ENCODE data around the gene PRKCH.
"Not testable (repeated sequence)": the region's sequence is repeated elsewhere in the genome, so short reads cannot be mapped to it uniquely, and the experiment has no call there.

PRKCH gene

DNA sequence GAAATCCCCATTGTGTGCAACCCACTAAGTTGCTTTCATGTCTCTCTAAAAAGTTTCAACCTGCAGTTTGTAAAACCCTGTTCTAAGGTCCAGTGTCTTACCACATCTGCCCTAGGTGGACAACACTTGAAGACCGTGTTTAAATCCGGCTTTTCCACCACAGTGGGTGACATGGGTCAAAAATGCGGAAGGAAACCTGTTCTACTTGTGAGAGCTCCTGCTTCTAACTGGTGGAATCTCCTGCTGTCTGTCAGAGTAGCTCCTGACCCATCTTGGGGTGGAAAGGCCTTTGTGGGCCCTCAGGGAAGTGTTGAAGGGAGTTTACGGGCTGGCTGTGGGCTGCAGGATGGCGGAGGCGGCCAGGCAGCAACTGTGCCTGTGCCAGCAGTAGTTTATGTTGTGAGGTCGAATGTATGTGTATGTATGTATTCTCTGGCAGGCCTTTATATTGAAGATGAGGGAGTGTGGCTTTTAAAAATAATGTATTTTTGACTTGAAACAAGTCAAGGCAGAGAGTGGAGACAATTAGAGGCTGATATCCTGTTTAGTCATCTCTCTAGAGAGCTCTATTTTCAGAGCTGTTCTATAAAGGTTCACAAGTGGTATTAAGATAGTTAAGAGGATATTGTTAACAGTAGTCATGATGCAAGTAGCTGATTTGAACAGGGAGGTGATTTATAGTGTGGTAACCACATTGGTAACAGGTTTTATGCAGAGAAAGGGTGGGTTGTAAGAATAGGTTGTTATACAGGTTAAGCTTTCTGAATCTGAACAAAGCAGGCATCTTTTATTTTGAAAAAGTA lies 67.0 kb downstream of the PRKCH start:
- DNase-seq (ENCODE audit: low read depth in 2 of 2, low spot score in 1 of 2): no peak

DNA sequence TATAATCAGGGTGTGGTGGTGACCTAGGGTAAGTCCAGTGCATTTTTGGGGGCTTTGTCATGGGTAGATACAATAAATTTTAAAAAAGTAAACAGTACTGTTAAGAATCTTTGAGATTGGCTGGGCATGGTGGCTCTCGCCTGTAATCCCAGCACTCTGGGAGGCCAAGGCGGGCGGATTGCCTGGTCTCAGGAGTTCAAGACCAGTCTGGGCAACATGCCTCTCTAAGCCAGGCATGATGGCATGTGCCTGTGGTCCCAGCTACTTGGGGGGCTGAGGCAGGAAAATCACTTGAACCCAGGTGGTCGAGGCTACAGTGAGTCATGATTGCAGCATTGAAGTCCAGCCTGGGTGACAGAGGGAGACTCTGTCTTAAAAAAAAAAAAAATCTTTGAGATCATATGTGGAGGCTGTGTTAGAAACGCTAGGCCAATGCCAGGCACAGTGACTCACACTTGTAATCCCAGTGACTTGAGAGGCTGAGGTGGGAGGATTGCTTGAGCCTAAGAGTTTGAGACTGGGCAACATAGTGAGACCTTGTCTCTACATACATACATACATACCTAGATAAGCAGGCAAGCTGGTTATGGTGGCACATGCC lies 67.7 kb downstream of the PRKCH start:
- DNase-seq (ENCODE audit: low read depth in 2 of 2, low spot score in 1 of 2): no peak

DNA sequence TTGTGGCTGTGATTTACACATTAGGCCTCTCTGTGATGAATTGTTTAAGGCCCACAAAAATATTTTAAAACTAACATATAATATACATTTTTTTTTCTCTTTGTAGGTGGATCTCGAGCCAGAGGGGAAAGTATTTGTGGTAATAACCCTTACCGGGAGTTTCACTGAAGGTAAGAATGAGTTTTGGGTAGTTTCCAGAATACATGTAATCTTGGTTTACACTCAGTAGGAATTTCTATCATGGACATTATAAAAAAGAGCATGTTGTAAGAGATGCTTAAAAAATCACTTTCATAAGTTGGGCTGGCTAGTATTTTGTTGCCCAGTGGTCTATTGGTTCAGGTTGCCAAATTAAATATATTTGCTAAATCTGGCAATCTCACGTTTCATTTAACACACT lies 69.7 kb downstream of the PRKCH start:
- no peak for DNase-seq (ENCODE audit: low read depth in 2 of 2, low spot score in 1 of 2)

DNA sequence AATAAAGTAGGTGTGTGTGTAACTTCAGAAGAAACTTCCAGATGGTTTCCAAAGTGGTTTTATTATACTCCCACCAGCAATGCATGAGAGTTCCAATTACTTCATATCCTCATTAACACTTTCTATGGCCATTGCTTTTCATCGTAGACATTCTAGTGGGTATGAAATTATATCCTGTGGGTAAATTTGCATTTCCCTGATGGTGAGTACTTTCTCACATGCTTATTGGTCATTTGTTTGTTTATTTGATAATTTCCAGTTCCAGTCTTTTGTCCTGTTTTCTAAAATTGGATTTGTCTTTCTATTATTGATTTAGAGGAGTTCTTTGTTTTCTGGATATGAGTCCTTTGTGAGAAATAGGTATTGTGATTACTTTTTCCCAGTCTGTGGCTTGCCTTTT lies 70.9 kb downstream of the PRKCH start:
- DNase-seq (ENCODE audit: low read depth in 2 of 2, low spot score in 1 of 2): no peak

DNA sequence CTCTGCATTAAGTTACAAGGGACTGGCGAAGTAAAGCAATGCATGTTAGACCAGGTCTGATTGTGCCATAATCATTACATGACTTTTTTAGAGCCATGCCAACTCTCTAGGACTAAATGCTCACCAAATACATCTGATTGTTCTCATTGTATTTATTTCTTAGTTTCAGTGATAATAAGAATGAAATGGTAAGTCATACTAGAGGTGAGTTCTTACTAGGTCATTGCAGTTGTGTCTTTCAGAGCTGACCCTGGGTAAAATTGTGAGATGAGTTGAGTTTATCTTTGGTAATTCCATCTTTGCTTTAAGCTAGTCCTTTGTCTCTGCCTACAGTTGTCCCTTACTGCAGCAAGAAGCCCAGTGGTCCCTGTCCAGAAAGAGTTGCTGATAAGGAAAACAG lies 73.2 kb downstream of the PRKCH start:
- no peak for DNase-seq (ENCODE audit: low read depth in 2 of 2, low spot score in 1 of 2)

DNA sequence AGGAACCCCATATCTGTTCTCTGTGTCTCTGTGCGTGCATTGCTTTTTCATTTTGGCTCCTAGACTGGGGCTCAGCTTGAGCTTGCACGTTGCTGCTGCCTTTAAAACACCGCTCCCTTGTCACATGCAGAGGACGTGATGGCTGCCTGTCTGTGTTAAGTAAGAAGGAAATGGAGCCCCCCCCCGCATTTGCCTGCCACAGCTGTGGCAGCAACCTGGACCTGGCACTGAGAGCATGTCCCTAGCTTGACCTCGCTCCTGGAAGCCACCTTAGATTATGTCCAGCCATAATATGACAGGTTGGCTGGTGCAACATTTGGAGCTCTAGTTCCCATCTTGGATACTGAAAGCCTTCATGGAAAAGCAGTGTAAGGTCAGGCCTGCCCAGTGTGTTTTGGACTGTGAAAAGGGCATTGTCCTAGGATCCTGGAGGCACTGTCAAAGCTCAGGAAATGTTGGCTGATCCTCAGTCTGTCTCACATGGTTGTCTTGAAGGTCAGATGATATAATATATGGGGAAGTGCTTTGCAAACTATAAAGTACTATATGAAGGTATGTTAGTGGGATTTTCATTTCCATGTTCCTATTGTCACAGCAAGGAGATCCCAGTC lies 73.8 kb downstream of the PRKCH start:
- no peak for DNase-seq (ENCODE audit: low read depth in 2 of 2, low spot score in 1 of 2)

DNA sequence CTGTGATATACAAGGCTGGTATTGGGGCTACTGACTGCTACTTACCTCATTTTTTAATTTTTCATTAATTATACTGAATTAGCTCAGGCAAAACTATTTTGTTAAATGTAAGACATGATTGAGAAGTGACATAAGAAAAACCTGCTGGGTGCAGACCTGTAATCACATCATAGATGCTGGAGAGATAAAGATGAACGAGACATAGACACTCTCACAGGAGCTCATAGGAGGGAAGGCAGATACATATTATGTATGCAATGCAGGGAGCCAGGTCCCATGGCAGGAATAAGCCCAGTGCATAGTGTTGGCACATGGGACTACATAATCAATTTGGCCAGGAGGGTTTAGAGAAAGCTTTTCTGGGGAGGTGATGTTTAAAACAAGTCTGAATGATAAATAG lies 74.9 kb downstream of the PRKCH start:
- no peak for DNase-seq (ENCODE audit: low read depth in 2 of 2, low spot score in 1 of 2)

DNA sequence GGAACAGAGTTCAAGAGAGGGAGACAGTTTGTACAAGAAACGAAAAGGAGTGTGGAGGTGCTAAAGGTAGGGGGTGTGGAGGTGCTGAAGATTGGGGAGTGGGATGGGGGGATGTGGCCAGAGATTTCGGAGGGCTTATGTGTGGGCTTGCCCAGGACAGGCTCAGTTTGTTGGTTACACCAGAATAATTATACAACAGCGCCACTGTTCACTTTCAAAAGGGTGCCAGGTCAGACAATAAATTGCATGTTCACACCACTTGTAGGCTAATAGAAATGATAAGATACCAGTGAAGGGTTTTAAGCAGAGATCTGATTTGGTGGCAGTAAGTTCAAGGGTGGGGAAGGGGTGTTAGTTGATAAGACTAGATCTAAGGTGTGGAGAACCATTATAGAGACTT lies 75.3 kb downstream of the PRKCH start:
- DNase-seq (ENCODE audit: low read depth in 2 of 2, low spot score in 1 of 2): no peak

DNA sequence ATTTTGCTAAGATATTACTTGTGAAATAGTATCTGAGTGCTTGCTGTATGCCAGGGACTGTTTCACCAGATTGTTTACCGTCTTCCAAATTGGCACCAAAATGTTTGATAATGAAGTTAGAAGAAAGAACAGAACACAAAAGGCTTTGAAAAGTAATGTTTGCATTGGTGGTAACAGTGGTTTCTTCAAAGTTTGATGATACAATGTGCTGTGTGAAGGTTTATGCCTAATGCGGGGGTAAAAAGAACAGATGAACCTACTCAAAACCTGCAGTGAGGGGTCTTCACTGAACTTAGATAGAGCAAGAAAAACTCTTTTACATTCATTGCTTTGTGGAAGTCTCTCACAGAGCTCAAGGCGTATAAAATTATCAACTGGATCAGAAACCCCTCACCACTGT lies 76.2 kb downstream of the PRKCH start:
- DNase-seq (ENCODE audit: low read depth in 2 of 2, low spot score in 1 of 2): no peak

DNA sequence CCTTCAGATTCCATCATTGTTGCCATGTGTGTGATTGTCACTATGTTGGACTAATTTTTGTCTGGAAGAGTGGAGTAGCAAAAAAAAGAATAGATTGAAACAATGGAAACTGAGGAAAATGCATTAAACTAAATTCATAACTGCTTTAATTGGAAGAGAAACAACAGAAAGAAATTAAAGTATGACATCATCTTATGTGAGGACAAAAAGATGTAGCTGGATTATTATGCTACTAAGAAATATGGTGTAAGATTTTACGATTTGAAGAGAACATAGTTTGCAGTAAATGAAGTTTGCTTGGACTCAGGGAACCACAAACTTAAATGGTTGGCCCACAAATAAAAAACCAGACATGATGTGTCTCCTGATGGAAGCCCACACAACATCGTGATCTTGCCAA lies 76.8 kb downstream of the PRKCH start:
- DNase-seq (ENCODE audit: low read depth in 2 of 2, low spot score in 1 of 2): no peak

DNA sequence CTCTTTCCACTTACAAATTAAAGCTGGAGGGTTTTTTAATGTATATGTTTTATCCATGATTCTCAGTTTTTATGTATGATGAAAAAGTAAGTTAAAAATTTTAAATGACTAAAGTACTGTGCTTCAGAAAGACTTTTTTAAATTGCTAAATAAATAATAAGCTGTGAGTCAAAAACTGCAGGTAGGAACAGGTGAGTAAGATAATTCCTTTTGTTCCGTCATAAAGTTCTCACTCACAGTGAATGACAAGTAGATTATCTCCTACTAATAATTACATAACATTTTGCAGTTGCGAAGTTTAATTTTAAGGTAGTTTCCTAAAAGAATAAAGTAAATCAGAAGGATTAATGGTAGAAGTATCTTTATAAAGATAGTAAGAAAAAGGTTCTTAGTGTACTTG lies 78.0 kb downstream of the PRKCH start:
- DNase-seq (ENCODE audit: low read depth in 2 of 2, low spot score in 1 of 2): no peak

DNA sequence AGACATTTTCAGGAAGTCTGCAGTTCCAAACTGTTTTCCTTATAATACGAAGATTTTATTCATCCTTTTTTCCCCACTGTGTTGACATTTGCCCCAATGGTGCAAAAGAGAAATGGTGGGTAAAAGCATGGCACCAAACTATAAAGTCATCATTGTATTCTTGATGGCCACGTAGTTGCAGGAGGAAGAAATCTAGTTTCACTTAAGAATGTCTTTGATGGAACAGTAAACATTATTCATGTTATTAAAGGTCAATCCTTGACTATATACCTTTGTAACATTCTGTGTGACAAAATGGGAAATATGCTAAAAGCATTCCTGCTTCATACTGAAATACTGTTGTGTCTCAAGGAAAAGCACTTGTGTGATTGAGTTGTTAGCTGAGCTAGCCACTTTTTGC lies 80.1 kb downstream of the PRKCH start:
- no peak for DNase-seq (ENCODE audit: low read depth in 2 of 2, low spot score in 1 of 2)

DNA sequence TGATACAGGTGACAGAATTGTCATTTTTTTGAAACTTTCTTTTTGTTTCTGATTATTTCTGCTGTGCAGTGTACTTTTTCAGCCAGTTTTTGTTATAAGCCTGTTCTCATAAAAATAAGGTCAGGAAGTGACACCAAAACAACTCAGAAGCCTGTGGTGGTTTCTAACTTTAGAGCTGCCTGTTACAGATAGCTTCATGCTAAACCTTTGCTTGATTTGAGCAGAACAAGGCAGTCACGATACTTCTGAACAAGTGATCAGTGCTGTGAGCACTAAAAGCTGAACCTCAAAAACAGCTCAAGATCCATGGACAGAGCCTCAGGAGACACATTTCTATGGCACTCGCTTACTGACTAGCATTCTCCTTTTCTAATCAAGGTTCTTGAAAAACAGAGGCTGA lies 82.0 kb downstream of the PRKCH start:
- DNase-seq (ENCODE audit: low read depth in 2 of 2, low spot score in 1 of 2): no peak

DNA sequence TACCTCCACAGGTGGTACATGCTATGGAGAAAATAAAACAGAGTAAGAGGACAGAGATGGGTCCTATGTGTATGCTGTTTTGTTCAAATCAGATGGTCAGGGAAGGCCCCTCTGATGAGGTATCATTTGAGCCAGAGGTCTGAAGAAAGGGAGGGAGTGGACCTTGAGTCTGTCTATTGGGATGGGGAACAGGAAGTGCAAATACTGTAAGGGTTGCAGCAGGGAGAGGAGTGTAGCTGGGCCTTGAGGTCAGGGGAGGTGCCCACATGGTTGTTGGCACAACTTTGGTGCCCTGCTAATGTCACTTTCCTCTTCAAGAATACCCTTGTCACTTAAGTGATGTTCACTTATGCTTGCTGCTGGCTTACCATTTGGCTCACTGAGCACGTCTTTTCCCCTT lies 83.3 kb downstream of the PRKCH start:
- no peak for DNase-seq (ENCODE audit: low read depth in 2 of 2, low spot score in 1 of 2)

DNA sequence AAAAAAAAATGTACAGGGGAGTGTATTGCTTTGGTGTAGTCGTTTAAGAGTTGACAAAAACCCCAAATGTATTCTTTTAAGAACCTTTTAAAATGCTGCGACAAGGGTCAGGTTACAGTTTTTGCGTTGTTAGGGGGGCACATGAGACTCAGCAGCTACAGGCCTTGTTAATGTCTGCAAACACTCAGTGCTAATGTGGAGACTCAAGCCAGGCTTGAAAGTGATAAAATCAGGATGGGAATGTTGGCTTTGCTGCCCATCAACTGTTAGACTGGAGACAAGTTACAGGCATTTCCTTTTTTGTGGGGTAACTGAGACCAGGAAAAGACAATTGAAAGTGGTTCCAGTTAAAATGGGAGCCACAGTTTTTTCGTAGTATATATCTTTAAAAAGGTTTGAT lies 84.8 kb downstream of the PRKCH start:
- DNase-seq (ENCODE audit: low read depth in 2 of 2, low spot score in 1 of 2): no peak

DNA sequence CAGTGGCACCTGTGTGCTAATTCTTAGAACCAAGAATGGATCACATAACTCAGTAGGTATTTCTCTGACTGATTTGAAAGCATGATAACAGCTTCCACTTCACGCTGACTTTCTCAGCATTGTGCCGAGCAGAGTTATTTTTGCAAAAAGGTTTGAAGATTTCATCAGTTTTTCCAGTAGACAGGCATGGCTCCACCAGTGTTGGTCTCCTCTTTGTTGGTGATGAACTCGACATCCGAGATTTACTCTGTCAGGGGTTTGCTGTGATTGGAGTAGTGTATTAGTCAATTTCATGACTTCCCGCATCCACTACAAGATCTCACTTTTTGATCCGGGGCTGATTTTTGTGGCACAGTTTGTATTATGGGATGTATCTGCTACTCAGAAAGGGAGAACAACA lies 85.3 kb downstream of the PRKCH start:
- DNase-seq (ENCODE audit: low read depth in 2 of 2, low spot score in 1 of 2): no peak

DNA sequence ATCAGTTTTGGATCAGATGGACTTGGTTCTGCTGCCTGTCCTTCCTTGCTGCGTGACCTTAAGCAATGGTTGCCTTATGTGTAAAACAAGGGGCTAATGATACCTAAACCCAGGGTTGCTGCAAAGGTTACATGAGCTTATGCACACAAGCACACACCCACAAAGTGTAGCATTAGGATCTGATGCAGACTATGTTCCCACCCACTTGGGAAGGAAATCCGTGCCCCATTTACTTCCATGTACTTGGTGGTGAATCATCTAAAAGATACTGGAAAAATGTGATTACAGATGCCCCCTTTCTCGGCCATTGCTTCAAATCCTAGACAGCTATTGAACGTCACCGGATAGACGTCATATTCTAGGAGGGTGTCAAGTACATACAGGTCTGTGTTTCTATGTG lies 87.1 kb downstream of the PRKCH start:
- DNase-seq (ENCODE audit: low read depth in 2 of 2, low spot score in 1 of 2): no peak

DNA sequence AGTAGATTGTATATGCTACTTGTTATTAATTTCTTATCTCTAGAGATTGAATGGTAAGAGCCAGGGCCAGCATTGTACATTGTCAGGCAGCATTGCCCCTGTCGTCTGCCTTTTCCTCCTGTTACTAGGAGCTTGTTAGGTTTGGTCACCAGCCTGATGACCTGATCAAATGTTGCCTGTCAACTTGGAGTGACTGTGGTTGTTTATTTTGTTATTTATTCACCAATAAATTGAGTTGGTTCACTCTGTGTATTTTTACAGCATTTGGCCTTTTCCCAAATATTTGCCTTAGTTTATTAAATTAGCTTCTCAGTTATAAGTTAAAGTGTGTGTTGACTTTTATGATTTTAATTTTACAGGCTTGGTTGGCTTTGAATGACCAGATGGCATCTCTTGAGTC lies 88.4 kb downstream of the PRKCH start:
- no peak for DNase-seq (ENCODE audit: low read depth in 2 of 2, low spot score in 1 of 2)

DNA sequence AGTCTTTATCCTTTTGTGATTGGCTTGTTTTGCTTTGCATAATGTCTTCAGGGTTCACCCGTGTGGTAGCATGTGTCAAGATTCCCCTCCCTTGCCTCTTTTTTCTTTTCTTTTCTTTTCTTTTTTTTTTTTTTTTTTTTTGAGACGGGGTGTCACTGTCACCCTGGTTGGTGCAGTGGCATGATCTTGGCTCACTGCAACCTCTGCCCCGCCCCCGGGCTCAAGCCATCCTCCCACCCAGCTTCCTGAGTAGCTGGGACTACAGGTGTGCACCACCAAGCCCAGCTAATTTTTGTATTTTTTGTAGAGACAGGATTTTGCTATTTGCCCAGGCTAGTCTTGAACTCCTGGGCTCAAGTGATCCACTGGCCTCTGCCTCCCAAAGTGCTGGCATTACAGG lies 94.6 kb downstream of the PRKCH start:
- DNase-seq (ENCODE audit: low read depth in 2 of 2, low spot score in 1 of 2): not testable (repeated sequence)

DNA sequence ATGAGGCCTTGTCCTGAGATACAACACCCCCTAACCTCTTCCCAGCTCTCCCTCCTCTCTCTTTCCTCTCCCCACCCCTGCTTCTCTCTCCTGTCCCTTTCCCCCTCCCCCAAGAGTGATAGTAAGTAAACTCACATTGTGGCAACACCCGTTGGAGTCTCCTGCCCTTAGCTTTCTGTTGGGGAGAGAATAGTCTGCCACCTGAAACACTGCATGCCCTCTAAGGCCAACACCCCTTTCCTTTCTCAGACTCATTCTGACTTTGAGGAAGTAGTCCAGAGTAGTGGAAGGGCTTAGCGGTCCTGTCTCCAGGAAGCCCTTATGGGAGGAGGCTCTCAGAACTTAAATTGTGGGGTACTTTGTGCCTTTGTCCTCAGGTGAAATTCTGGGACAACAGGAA lies 95.2 kb downstream of the PRKCH start:
- no peak for DNase-seq (ENCODE audit: low read depth in 2 of 2, low spot score in 1 of 2)

DNA sequence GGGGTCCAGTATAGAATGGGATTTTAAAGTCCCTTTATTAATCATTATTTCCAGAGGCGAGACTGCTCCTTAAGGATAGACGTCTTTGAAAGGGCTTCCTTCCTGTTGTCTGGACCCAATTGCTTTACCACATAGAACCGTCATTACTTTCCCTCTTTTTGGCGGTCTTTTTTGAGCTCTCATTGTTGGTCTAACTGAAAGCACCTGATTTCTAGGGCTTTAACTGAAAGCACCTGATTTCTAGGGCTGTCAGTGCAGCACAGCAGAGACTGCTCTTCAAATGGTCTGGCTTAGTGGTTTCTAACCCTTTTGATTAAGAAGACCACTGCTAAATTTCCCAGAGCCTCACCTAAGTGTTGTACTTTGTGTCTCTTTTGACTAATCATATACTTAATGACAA lies 95.8 kb downstream of the PRKCH start:
- no peak for DNase-seq (ENCODE audit: low read depth in 2 of 2, low spot score in 1 of 2)

DNA sequence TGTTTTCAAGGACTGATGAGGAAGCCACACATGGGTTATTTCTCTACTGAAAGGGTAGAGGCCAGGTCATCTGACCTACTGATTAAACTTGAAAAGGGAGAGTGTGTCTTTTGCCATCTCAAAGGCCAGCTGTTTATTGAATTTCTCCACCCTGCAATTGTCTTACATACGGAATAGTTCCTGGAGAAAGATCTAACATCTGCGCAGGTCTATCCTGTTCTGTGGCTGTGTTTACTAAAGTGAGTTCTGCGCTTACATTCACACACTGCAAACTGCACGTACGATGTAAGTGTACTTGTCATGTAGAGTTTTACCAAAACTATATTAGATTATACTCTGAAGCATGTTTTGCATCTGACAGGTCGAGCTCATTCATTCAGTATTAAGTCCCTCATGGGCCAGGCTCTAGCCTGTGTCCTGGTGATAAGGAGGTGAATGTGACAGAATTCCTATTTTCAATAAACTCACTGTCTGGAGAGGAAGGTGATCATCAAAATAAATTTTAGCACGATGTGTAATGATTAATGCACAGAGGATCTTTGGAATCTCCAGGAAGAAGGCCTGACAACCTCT lies 96.6 kb downstream of the PRKCH start:
- no peak for DNase-seq (ENCODE audit: low read depth in 2 of 2, low spot score in 1 of 2)
